Tibial nerve (tissue), 4 donors: ENCODE measurements around the gene NUP214. TPM values are rescaled to one million over a fixed set of nuclear protein-coding genes. Genes with fewer than 3 reads are reported as not detected.

Source experiments
- DNase-seq, 2 donors: peaks; one replicate each; pipeline ENCODE4 v3.0.0-alpha.2; 2019; ENCODE audit warnings: low spot score in 2 of 2
- H3K27ac ChIP-seq, 4 donors: fragments of 200-600 bp; sonication (generic) in 3 of 4; one replicate each; pipeline ENCODE4 v1.5.1; 2017 to 2019; ENCODE audit warnings: mild to moderate bottlenecking in 1 of 4
- H3K27me3 ChIP-seq, 2 donors: fragments of 200-600 bp; sonication (generic) in 1 of 2; one replicate each; pipeline versions ENCODE4 v1.5.1 to v1.6.0; 2017 to 2019
- H3K36me3 ChIP-seq, 3 donors: fragments of 200-600 bp; sonication (generic); one replicate each; pipeline ENCODE4 v1.5.1; 2018 to 2019
- H3K4me1 ChIP-seq, 4 donors: fragments of 200-600 bp; sonication (generic) in 3 of 4; one replicate each; pipeline ENCODE4 v1.5.1; 2017 to 2019
- H3K4me3 ChIP-seq, 4 donors: fragments of 200-600 bp; sonication (generic) in 3 of 4; one replicate each; pipeline ENCODE4 v1.5.1; 2017 to 2019; ENCODE audit warnings: mild to moderate bottlenecking in 1 of 4, moderate library complexity in 1 of 4
- H3K9me3 ChIP-seq, 4 donors: fragments of 200-600 bp; sonication (generic) in 3 of 4; one replicate each; pipeline ENCODE4 v1.5.1; 2017 to 2019
- EP300 ChIP-seq, 2 donors: sonication (generic); formaldehyde crosslinking; IDR thresholded peaks; one replicate each; pipeline ENCODE4 v1.6.1; 2017; ENCODE audit warnings: antibody characterized with exemption in 2 of 2, mild to moderate bottlenecking in 1 of 2
- POLR2A ChIP-seq, 2 donors: fragments of 450-650 bp; IDR thresholded peaks; one replicate each; pipeline ENCODE4 v1.6.1; 2017; ENCODE audit warnings: antibody characterized with exemption in 2 of 2, mild to moderate bottlenecking in 2 of 2, moderate library complexity in 2 of 2
- WGBS, 2 donors: methylation state at CpG; one replicate each; pipeline ENCODE4 v1.1.5; 2018; 5-methylcytosine and 5-hydroxymethylcytosine counted together
- total RNA-seq, 4 donors: library from RNA; depleted of rRNA; stranded (reverse); fragments of >200 nt; gene quantifications; one replicate each; pipeline ENCODE4 v1.1.0, GENCODE V29; 2016
- TF ChIP-seq, protein P1 (sequence below), 5 experiments: fragments of 200-600 bp in 3 of 5; fragments of 450-650 bp in 2 of 5; sonication (generic) in 3 of 5; IDR thresholded peaks; one replicate each; pipeline ENCODE4 v1.5.1; 2016 to 2019; ENCODE audit warnings: antibody characterized with exemption in 5 of 5, mild to moderate bottlenecking in 3 of 5, moderate library complexity in 2 of 5

The NUP214 gene
- total RNA-seq, 4 donors from 2014 or later = 39.8 to 94.2 (median 70.2) TPM

DNA sequence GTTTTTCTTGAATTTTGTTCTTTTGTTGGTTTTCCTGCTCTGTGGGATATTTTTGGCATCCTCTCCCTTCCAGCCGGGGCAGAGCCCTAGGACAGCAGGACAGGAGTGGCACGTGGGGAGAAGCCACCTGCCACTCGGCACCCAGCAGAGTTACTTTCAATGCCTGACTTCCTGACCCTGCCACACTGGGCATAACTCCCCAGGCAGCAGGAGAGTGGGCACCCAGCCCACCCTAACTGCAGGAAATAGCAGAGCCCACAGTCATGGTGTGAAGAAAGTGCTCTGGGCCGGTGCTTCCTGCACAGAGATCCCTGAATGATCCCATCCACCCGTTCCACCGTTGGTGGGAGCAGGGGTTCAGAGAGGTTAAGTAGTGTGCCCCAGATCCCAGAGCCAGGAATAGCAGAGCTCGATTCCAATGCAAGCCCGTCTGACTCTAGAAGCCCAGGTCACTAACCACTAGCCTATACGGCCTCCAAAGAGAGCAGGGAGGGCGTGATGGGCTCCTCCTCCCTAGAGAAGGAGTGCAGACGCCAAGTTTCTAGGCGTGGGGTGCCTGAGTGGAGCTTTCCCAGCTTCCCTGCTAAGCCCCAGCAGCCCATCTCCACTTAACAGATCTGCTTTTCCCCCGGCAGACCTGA is 8.1 kb upstream of the NUP214 start:
- 42 to 54% methylated on average over 9 to 13 of the region's 13 CpGs for WGBS, 2 donors
- TF ChIP-seq EP300 (IDR thresholded peaks at IDR 0.05) (no peak), POLR2A (IDR thresholded peaks at IDR 0.05) (no peak)
- TF ChIP-seq, protein P1, sequence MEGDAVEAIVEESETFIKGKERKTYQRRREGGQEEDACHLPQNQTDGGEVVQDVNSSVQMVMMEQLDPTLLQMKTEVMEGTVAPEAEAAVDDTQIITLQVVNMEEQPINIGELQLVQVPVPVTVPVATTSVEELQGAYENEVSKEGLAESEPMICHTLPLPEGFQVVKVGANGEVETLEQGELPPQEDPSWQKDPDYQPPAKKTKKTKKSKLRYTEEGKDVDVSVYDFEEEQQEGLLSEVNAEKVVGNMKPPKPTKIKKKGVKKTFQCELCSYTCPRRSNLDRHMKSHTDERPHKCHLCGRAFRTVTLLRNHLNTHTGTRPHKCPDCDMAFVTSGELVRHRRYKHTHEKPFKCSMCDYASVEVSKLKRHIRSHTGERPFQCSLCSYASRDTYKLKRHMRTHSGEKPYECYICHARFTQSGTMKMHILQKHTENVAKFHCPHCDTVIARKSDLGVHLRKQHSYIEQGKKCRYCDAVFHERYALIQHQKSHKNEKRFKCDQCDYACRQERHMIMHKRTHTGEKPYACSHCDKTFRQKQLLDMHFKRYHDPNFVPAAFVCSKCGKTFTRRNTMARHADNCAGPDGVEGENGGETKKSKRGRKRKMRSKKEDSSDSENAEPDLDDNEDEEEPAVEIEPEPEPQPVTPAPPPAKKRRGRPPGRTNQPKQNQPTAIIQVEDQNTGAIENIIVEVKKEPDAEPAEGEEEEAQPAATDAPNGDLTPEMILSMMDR (IDR thresholded peaks at IDR 0.05) = no peak
- H3K36me3 ChIP-seq = peaks cover 0 to 43% (median 0%) of the 10 kb centered on the region in 3 donors
- peaks cover 0 to 19% (median 0%) of the 10 kb centered on the region in 4 donors for H3K4me1 ChIP-seq
- no peak overlapping the region for H3K4me3 ChIP-seq
- no peak for DNase-seq
- no peaks in the 10 kb centered on the region for H3K9me3 ChIP-seq
- no peaks in the 10 kb centered on the region for H3K27me3 ChIP-seq
- peak overlapping the region in 3 of 4 donors; percentile 1 to 66 (median 60) for H3K27ac ChIP-seq

DNA sequence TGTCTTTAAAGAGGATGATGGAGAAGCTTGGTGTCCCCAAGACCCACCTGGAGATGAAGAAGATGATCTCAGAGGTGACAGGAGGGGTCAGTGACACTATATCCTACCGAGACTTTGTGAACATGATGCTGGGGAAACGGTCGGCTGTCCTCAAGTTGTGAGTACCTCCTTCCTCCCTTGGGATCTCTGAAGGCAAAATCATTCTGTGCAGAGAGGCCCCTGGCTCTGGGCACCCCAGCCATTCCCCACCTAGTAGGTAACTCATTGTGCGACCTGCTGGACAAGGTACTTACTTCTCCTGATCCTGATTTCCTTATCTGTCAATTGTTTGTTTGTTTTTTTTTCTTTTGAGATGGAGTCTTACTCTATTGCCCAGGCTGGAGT is 7.6 kb upstream of the NUP214 start:
- Histone ChIP-seq H3K27me3 (no peaks in the 10 kb centered on the region), H3K9me3 (no peaks in the 10 kb centered on the region), H3K27ac (peak overlapping the region in 1 of 4 donors; percentile 66), H3K4me1 (peaks cover 0 to 14% (median 0%) of the 10 kb centered on the region in 4 donors), H3K4me3 (no peak overlapping the region), H3K36me3 (peaks cover 0 to 43% (median 0%) of the 10 kb centered on the region in 3 donors)
- no peak for DNase-seq
- 62 to 66% methylated on average over 4 of the region's 4 CpGs for WGBS, 2 donors
- TF ChIP-seq EP300 (IDR thresholded peaks at IDR 0.05) (no peak), POLR2A (IDR thresholded peaks at IDR 0.05) (no peak)
- TF ChIP-seq, protein P1 (IDR thresholded peaks at IDR 0.05) = no peak

DNA sequence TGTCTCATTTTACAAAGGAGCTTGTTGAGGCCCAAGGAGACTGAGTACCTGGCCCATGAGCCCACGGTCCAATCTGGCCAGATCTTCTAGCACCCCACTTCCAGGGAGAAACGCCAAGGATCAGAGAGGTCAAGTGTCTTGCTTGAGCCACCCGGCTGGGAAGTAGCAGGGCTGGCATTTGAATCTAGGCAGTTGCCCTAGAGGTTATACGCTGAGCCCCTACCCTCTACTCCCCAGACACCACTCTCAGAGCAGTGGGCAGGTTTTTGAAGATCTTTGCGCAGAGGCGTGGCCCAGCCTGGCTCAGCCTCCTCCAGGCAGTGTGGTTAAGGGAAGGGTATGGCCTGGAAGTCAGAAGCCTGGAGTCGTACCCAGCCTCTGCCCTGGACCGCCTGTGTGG is 5.8 kb upstream of the NUP214 start:
- WGBS, 2 donors = 73 to 77% methylated on average over 8 of the region's 8 CpGs
- no peak overlapping the region for H3K4me3 ChIP-seq
- H3K27me3 ChIP-seq = no peaks in the 10 kb centered on the region
- H3K27ac ChIP-seq = no peak overlapping the region
- TF ChIP-seq EP300 (IDR thresholded peaks at IDR 0.05) = no peak
- TF ChIP-seq, protein P1 (IDR thresholded peaks at IDR 0.05) = no peak
- no peak for TF ChIP-seq POLR2A (IDR thresholded peaks at IDR 0.05)
- H3K4me1 ChIP-seq = peaks cover 0 to 17% (median under 1%) of the 10 kb centered on the region in 4 donors
- H3K9me3 ChIP-seq = no peaks in the 10 kb centered on the region
- peaks cover 0 to 42% (median 0%) of the 10 kb centered on the region in 3 donors for H3K36me3 ChIP-seq
- DNase-seq = no peak

DNA sequence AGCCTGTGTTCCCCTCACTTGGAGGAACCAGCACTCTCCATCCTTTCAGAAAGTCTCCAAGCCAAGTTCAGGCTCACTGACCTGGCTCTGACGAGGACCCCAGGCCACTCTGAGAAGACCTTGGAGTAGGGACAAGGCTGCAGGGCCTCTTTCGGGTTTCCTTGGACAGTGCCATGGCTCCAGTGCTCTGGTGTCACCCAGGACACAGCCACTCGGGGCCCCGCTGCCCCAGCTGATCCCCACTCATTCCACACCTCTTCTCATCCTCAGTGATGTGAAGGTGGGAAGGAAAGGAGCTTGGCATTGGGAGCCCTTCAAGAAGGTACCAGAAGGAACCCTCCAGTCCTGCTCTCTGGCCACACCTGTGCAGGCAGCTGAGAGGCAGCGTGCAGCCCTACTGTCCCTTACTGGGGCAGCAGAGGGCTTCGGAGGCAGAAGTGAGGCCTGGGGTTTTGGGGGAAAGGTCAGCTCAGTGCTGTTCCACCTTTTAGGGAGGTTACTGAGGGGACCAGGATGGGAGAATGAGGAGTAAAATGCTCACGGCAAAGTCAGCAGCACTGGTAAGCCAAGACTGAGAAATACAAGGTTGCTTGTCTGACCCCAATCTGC is 4.7 kb upstream of the NUP214 start:
- Histone ChIP-seq H3K4me1 (peaks cover 0 to 21% (median 2%) of the 10 kb centered on the region in 4 donors), H3K4me3 (no peak overlapping the region), H3K36me3 (peaks cover 0 to 38% (median 0%) of the 10 kb centered on the region in 3 donors), H3K9me3 (no peaks in the 10 kb centered on the region), H3K27me3 (no peaks in the 10 kb centered on the region), H3K27ac (no peak overlapping the region)
- no peak for DNase-seq
- TF ChIP-seq EP300 (IDR thresholded peaks at IDR 0.05) (no peak), POLR2A (IDR thresholded peaks at IDR 0.05) (no peak)
- TF ChIP-seq, protein P1 (IDR thresholded peaks at IDR 0.05) = no peak
- 90 to 96% methylated on average over 7 of the region's 7 CpGs for WGBS, 2 donors

DNA sequence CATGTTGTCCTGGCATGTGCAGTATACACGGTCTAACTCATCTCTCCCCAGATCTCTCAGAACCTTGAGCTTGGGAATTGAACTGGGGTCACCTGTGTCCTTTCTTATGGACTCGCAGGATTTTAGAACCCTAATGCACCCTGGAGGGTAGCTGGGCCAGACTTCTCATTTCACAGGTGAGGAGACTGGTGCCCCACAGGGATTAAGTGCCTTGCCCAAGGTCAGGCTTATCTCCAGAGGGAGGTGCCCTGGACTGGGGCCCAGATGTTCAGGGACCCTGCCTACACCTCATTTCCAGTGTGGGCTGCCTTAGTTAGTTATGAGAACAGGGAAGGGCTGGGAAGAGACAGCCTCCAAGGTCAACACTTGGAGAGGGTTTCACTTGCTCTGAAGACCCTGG is 4.0 kb upstream of the NUP214 start:
- Histone ChIP-seq H3K4me1 (peaks cover 0 to 25% (median 7%) of the 10 kb centered on the region in 4 donors), H3K9me3 (no peaks in the 10 kb centered on the region), H3K27me3 (no peaks in the 10 kb centered on the region), H3K36me3 (peaks cover 0 to 38% (median 0%) of the 10 kb centered on the region in 3 donors), H3K27ac (no peak overlapping the region), H3K4me3 (no peak overlapping the region)
- WGBS, 2 donors = 80 to 82% methylated on average over 2 of the region's 2 CpGs
- no peak for DNase-seq
- TF ChIP-seq EP300 (IDR thresholded peaks at IDR 0.05) (no peak), POLR2A (IDR thresholded peaks at IDR 0.05) (no peak)
- TF ChIP-seq, protein P1 (IDR thresholded peaks at IDR 0.05) = no peak
